Retinal pigment epithelial cell (primary cell): ENCODE data around the gene TIGD7.

Experiments
- DNase-seq: peaks from one replicate; pipeline ENCODE4 v3.0.0-alpha.2; 2010; ENCODE audit warnings: low read depth
- H3K4me3 ChIP-seq: 2 replicates; pipeline ENCODE4 v1.5.1; 2011; ENCODE audit warnings: mild to moderate bottlenecking, low read length, control low read depth, moderate library complexity
- TF ChIP-seq, protein P1 (sequence below): conservative IDR thresholded peaks from 2 replicates; pipeline ENCODE4 v1.5.1; 2011; ENCODE audit warnings: low read depth, low read length, control low read depth, inconsistent platforms

The TIGD7 gene, protein sequence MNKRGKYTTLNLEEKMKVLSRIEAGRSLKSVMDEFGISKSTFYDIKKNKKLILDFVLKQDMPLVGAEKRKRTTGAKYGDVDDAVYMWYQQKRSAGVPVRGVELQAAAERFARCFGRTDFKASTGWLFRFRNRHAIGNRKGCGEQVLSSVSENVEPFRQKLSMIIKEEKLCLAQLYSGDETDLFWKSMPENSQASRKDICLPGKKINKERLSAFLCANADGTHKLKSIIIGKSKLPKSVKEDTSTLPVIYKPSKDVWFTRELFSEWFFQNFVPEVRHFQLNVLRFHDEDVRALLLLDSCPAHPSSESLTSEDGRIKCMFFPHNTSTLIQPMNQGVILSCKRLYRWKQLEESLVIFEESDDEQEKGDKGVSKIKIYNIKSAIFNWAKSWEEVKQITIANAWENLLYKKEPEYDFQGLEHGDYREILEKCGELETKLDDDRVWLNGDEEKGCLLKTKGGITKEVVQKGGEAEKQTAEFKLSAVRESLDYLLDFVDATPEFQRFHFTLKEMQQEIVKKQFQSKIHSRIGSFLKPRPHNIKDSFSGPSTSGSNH

DNA sequence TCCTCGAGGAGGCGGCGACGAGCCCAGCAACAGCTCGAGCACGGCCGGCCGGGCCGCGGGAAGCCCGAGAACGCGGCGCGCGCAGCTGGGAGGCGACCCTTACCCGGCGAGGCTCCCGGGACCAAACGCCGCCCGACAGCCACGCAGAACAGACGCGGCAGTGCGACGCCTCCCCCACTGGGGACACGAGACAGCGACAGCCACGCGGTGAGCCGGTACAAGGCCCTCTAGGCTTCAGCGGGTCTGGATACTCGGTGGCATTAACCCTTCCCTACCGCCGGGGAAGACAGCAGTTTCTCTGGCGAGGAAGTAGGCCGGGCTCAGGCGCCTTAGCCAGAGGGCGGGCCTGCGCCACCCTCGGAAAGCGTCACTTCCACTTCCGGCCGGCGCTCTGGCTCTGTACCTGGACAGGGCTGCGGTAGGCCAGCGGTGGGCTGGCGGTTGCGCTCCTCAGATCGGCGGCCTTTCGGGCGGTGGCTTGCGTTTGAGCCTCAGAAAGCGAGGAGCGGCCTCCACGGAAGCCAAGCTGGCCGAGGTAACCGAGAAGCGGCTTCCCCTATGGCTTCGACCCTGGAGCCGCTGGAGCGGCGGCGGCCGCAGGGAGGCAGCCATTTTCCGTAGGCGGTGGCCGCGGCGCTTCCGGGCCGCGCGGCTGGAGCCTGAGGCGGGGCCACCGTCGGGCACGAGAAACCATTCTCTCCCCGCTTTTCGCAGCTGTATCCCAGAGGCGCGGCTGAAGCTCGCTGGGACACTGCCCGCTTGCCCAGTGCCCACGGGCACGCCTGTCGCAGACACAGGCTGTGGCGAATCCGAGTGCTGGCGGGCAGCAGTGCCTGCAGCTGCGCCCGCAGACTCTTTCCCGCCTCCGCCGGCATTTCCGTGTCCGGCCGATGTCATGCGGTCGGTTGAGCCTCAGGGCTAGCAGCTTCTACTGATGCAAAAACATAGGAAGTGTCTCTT is at the start of gene TIGD7, which contains the start of gene ZNF75A:
Gene TIGD7, minus strand, starts transcription at position 322 of the 960 bp plus-strand sequence. CDS start 4,816 bp downstream, outside the sequence.
Gene ZNF75A, plus strand, starts transcription at position 389 of the 960 bp plus-strand sequence. CDS start 2,932 bp downstream, outside the sequence.
- TF ChIP-seq, protein P1, sequence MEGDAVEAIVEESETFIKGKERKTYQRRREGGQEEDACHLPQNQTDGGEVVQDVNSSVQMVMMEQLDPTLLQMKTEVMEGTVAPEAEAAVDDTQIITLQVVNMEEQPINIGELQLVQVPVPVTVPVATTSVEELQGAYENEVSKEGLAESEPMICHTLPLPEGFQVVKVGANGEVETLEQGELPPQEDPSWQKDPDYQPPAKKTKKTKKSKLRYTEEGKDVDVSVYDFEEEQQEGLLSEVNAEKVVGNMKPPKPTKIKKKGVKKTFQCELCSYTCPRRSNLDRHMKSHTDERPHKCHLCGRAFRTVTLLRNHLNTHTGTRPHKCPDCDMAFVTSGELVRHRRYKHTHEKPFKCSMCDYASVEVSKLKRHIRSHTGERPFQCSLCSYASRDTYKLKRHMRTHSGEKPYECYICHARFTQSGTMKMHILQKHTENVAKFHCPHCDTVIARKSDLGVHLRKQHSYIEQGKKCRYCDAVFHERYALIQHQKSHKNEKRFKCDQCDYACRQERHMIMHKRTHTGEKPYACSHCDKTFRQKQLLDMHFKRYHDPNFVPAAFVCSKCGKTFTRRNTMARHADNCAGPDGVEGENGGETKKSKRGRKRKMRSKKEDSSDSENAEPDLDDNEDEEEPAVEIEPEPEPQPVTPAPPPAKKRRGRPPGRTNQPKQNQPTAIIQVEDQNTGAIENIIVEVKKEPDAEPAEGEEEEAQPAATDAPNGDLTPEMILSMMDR = no peak
- peak within 1 kb of the TSS; percentile 59 for H3K4me3 ChIP-seq
- DNase-seq = peak; percentile 65

DNA sequence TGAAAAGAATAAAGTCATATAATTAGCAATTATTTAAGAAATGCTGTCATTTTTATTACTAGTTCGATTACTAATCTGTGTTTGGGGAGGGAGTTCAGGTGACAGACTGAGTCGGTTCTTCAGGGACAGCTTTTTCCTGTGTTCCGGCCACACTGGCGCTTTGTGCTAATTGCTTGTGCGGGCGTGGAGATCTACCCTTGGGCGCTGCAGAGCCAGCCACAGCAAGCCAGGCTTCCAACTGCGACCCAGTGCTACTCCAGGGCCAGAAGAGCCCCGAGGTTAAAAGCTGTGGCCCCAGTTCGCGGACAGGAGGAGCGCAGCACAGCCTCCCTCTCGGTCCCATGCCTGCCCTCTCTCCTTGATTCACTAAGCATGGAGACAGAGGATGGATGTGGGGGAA is 43.9 kb upstream of the TIGD7 start:
- no peak overlapping the region for H3K4me3 ChIP-seq
- TF ChIP-seq, protein P1 = no peak
- DNase-seq = no peak

DNA sequence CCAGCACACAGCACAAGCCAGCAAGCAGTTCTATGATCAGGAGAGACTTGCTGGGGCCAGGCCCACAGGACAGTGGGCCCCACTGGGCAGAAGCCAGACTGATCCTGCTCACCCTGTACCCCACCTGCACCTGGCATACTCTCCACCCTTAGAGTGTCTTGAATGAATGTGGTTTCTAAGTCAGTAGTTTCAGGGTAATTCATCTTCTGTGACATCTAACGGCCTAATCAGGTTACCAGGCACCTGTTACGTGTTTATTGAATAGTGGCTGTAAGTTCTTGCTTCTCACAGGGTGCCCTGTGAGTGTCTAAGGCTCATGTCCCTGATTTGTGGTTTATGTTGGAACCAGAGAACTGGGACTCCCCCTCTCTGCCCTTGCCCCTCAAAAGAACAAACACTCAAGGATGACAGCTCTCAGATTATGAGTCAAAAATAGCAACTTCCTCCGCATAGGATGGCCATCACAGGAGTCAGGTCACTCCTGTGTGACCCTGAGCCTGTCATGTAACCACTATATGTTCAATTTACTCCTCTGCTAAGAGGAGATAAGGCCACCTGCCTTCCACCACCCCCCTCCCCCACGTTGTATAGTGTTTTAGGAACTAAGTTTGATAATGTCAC is 43.4 kb upstream of the TIGD7 start:
- TF ChIP-seq, protein P1 = no peak
- DNase-seq = no peak
- no peak overlapping the region for H3K4me3 ChIP-seq

DNA sequence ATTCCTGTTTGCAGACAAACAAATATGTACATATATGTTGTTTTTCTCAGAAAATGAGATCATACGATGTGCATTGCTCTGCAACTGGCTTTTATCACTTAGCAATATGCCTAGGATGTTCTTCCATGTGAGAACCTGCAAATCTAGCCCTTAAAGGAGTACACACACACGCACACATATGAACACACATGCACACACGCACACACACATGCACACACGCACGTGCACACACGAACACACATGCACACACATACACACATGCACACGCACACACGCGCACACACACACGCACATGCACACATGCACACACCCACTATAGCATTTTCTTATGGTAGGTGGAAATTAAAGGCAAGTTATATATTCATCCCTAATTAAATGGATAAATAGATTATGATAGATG is 42.4 kb upstream of the TIGD7 start:
- DNase-seq = no peak
- TF ChIP-seq, protein P1 = no peak

DNA sequence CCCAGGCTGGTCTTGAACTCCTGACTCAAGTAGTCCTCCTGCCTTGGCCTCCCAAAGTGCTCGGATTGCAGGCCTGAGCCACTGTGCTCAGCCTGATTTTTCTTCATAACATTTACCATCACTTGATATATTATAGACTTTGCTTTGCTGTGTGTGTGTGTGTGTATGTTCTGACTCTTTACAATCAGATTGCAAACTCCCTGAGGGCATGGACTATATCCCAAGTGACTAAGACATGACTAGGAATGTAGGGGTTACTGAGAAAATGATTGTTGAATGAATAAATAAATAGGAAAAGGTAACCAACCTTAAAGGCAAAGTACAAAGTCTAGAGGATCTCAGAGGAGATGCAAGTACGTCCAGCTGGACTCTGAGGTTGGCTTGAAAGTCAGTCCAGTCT is 40.8 kb upstream of the TIGD7 start:
- no peak for DNase-seq
- H3K4me3 ChIP-seq = no peak overlapping the region
- TF ChIP-seq, protein P1 = no peak

More for the DNA sequence above, 42.4 kb upstream of the TIGD7 start:
- H3K4me3 ChIP-seq = no peak overlapping the region

DNA sequence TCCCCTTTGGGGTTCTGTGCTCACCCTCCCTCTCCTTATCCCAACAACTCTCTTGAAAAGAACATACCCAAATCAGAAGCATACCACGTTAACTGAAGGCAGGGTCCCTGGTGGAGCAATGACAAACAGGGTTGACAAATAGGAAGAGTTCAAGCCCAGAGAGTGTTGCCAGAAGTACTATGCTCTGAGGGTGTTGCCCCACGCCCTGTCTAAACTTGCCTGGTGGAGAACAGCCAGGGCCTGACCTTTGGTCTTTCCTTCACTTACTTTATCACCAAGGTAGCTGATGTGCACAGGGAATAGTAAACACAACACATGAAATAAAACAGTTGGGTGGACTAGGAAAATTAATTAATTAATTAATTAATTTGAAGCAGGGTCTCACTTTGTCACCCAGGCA is 23.4 kb upstream of the TIGD7 start:
- TF ChIP-seq, protein P1 = no peak
- H3K4me3 ChIP-seq = no peak overlapping the region
- no peak for DNase-seq
